Measurements from ENCODE around the gene DPYD.

Gene DPYD

DNA sequence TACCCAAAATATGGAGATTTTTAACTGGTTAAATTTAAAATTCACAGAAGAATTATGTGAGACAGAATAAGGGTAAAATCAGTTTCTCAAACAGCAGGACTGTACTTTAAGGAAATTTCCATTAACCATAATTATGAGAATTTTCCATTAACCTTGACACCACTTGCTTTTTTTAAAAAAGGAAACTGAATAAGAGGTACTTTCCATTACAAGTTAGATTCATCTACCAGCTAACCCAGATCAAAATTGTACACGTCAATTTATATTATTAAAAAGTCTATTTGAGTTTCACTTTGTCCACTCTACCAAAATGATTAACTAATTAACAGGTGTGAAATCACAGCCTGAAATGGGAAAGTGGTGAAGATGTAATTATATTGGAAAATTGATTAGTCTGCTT lies 414.5 kb downstream of the DPYD start:
- ChIA-PET POLR2A (no interaction called here), CTCF (no interaction called here)
- TF ChIP-seq, protein P1, sequence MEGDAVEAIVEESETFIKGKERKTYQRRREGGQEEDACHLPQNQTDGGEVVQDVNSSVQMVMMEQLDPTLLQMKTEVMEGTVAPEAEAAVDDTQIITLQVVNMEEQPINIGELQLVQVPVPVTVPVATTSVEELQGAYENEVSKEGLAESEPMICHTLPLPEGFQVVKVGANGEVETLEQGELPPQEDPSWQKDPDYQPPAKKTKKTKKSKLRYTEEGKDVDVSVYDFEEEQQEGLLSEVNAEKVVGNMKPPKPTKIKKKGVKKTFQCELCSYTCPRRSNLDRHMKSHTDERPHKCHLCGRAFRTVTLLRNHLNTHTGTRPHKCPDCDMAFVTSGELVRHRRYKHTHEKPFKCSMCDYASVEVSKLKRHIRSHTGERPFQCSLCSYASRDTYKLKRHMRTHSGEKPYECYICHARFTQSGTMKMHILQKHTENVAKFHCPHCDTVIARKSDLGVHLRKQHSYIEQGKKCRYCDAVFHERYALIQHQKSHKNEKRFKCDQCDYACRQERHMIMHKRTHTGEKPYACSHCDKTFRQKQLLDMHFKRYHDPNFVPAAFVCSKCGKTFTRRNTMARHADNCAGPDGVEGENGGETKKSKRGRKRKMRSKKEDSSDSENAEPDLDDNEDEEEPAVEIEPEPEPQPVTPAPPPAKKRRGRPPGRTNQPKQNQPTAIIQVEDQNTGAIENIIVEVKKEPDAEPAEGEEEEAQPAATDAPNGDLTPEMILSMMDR (IDR thresholded peaks at IDR 0.05; ENCODE audit: insufficient read depth, low read length, missing control alignments), result no peak
- no peak overlapping the region for H3K4me3 ChIP-seq (ENCODE audit: low read depth, low read length)
- no peak for DNase-seq (ENCODE audit: low read depth, low spot score)

DNA sequence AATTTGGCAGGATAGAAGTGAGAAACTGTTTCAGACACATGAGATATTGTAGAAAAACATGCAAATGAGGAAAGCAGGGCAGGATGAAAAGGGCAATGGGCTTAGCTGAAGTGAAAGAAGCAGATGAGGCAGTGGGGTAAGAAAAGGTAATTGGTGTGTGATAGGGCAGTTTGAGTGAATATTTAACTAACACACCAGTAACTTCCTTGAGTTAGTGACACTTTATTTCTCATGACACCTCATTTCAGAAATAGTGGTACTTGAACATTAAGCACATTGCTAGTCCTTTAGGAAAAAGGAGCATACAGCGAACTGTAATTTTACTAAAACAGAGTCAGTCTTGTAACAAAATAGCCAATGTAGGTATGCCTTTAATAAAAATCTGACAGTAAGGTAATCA lies 415.0 kb downstream of the DPYD start:
- no peak overlapping the region for H3K4me3 ChIP-seq (ENCODE audit: low read depth, low read length)
- DNase-seq (ENCODE audit: low read depth, low spot score), result no peak
- CTCF ChIA-PET, result interaction anchor here (2.0 kb wide), 1 partner anchor 20 kb away, joined by 7 read pairs; no protein-coding TSS in a partner anchor
- POLR2A ChIA-PET, result no interaction called here
- TF ChIP-seq, protein P1 (IDR thresholded peaks at IDR 0.05; ENCODE audit: insufficient read depth, low read length, missing control alignments), result no peak

DNA sequence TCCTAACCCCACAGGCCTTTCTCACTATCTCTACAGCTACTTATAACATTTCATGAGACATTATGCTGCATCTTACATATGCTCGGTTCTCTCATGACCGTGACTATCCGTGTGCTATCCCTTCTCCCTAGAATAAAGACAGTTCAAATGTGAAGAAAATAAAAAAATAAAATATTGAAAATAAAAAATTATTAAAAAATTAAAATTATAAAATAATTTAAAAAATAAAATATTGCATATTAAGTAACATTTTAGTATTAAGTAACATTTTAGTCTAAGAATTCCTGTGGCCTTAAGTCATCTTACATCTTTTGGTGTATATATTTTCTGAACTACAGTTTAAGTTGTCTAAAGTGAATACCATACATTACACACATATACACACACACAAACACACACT lies 415.5 kb downstream of the DPYD start:
- TF ChIP-seq, protein P1 (IDR thresholded peaks at IDR 0.05; ENCODE audit: insufficient read depth, low read length, missing control alignments), result no peak

DNA sequence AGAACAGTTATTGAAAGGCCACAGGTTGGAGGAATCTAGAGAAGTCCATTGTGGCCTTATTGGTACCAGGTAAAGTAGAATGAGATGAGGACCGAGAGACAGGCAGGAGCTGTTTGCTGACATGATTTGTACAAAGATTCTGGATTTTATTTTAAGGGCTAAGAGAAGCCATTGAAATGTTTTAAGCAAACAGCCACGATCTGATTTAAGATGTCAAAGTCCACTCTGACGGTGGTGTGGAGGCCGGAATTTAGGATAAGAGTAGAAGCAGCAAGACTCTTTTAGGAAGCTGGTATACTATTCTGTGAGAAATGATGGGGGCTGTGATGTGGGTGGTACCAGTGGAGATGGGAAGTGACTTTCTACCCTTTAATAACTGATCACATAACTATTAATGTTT lies 418.5 kb downstream of the DPYD start:
- CTCF ChIA-PET, result no interaction called here
- DNase-seq (ENCODE audit: low read depth, low spot score), result no peak
- POLR2A ChIA-PET, result no interaction called here
- TF ChIP-seq, protein P1 (IDR thresholded peaks at IDR 0.05; ENCODE audit: insufficient read depth, low read length, missing control alignments), result no peak
- H3K4me3 ChIP-seq (ENCODE audit: low read depth, low read length), result no peak overlapping the region

More for the DNA sequence above, 415.5 kb downstream of the DPYD start:
- ChIA-PET CTCF (interaction anchor here (2.0 kb wide), 1 partner anchor 20 kb away, joined by 7 read pairs; no protein-coding TSS in a partner anchor), POLR2A (no interaction called here)
- H3K4me3 ChIP-seq (ENCODE audit: low read depth, low read length), result no peak overlapping the region
- DNase-seq (ENCODE audit: low read depth, low spot score), result no peak

DNA sequence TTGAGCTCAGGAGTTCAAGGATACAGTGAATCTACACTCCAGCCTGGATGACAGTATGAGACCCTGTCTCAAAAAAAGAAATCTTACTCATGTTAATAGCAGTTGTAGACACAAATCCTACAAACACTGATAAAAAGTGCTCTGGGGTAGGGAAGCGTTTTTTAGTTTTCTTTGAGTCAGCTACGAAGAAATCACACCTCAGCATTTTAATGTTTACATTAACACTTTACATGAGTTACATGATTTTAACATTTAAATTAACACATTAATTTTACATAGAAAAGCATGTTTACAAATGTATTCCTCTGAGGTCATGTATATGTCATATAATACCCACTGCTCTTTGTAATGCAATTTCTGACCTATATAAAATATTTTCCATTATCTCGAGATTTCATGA lies 419.2 kb downstream of the DPYD start:
- H3K4me3 ChIP-seq (ENCODE audit: low read depth, low read length), result no peak overlapping the region
- DNase-seq (ENCODE audit: low read depth, low spot score), result no peak
- CTCF ChIA-PET, result interaction anchor here (1.7 kb wide), 1 partner anchor 24 kb away, joined by 6 read pairs; no protein-coding TSS in a partner anchor
- POLR2A ChIA-PET, result no interaction called here
- TF ChIP-seq, protein P1 (IDR thresholded peaks at IDR 0.05; ENCODE audit: insufficient read depth, low read length, missing control alignments), result no peak

DNA sequence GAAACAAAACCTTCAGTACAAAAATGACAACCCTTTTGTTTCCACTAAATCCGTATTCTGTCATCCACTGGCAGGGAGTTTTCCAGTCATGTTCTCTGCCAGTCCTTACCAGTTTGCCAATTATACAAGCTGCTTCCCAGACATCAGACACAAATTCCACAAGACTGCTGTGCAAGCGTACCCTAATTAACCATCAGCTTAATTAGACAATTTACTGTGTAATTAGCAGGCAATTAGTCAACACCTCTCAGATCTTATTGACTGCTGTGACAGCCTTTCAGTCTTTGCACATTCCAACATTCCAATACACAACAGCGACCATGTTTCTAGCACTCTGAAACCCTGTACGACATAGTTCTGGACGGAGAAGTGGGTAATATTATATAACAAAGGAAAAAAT lies 420.1 kb downstream of the DPYD start:
- POLR2A ChIA-PET, result no interaction called here
- DNase-seq (ENCODE audit: low read depth, low spot score), result no peak
- no peak overlapping the region for H3K4me3 ChIP-seq (ENCODE audit: low read depth, low read length)
- CTCF ChIA-PET, result interaction anchor here (1.7 kb wide), 1 partner anchor 25 kb away, joined by 6 read pairs; no protein-coding TSS in a partner anchor
- TF ChIP-seq, protein P1 (IDR thresholded peaks at IDR 0.05; ENCODE audit: insufficient read depth, low read length, missing control alignments), result no peak

All from AG04449 (cell line).